Liver (tissue), 3 donors: Measurements from ENCODE around the gene C16orf86.

Experiments used
- CTCF ChIP-seq: fragments of 150-350 bp; IDR thresholded peaks from 2 replicates; pipeline ENCODE4 v1.5.1; 2017; ENCODE audit warnings: improper control_type of control experiment, low read depth, low read length; ENCODE audit not compliant: missing input control
- GABPA ChIP-seq, 2 donors: IDR thresholded peaks in 1 of 2; conservative IDR thresholded peaks in 1 of 2; 2 replicates each; pipeline ENCODE4 v1.6.1; 2016; ENCODE audit warnings: antibody characterized with exemption in 2 of 2, mild to moderate bottlenecking in 1 of 2, moderate library complexity in 1 of 2
- JUND ChIP-seq, 2 donors: IDR thresholded peaks; 2 replicates each; pipeline ENCODE4 v1.6.1; 2016; ENCODE audit warnings: antibody characterized with exemption in 2 of 2
- MAX ChIP-seq: IDR thresholded peaks from 2 replicates; pipeline ENCODE4 v1.6.1; 2016; ENCODE audit warnings: antibody characterized with exemption
- NR2F2 ChIP-seq: IDR thresholded peaks from 2 replicates; pipeline ENCODE4 v1.6.1; 2016; ENCODE audit warnings: antibody characterized with exemption
- RAD21 ChIP-seq, 2 donors: IDR thresholded peaks; 2 replicates each; pipeline ENCODE4 v1.6.1; 2016; ENCODE audit warnings: antibody characterized with exemption in 2 of 2, mild to moderate bottlenecking in 2 of 2
- REST ChIP-seq: IDR thresholded peaks from 2 replicates; pipeline ENCODE4 v1.6.1; 2016; ENCODE audit warnings: antibody characterized with exemption, mild to moderate bottlenecking
- RXRA ChIP-seq, 2 donors: IDR thresholded peaks; 2 replicates each; pipeline ENCODE4 v1.6.1; 2017 to 2018; ENCODE audit warnings: antibody characterized with exemption in 2 of 2, mild to moderate bottlenecking in 1 of 2
- TAF1 ChIP-seq: conservative IDR thresholded peaks from 2 replicates; pipeline ENCODE4 v1.6.1; 2016; ENCODE audit warnings: antibody characterized with exemption, mild to moderate bottlenecking
- YY1 ChIP-seq: IDR thresholded peaks from 2 replicates; pipeline ENCODE4 v1.6.1; 2016; ENCODE audit warnings: antibody characterized with exemption, mild to moderate bottlenecking
- donor health status: healthy.
- donor health status: healthy.

GRCh38 chr16:67710607-67711006 lies 44.0 kb downstream of the C16orf86 start:
- TF ChIP-seq TAF1, result no peak
- no peak for TF ChIP-seq MAX
- TF ChIP-seq CTCF, result no peak
- TF ChIP-seq REST, result no peak
- no peak for TF ChIP-seq NR2F2
- no peak for TF ChIP-seq GABPA (IDR thresholded peaks at IDR 0.05 in 1 of 2, conservative IDR thresholded peaks at IDR 0.05 in 1 of 2)
- no peak for TF ChIP-seq RAD21 (IDR thresholded peaks at IDR 0.05)
- TF ChIP-seq YY1, result no peak
- TF ChIP-seq JUND (IDR thresholded peaks at IDR 0.05), result no peak
- TF ChIP-seq RXRA (IDR thresholded peaks at IDR 0.05), result no peak
